AG08396 (cell line): Measurements from ENCODE around the gene LARP4B.

ENCODE experiments used
- DNase-seq: peaks from one replicate; pipeline ENCODE4 v3.0.0; 2012; ENCODE audit warnings: low spot score, mixed read lengths

The LARP4B gene

DNA sequence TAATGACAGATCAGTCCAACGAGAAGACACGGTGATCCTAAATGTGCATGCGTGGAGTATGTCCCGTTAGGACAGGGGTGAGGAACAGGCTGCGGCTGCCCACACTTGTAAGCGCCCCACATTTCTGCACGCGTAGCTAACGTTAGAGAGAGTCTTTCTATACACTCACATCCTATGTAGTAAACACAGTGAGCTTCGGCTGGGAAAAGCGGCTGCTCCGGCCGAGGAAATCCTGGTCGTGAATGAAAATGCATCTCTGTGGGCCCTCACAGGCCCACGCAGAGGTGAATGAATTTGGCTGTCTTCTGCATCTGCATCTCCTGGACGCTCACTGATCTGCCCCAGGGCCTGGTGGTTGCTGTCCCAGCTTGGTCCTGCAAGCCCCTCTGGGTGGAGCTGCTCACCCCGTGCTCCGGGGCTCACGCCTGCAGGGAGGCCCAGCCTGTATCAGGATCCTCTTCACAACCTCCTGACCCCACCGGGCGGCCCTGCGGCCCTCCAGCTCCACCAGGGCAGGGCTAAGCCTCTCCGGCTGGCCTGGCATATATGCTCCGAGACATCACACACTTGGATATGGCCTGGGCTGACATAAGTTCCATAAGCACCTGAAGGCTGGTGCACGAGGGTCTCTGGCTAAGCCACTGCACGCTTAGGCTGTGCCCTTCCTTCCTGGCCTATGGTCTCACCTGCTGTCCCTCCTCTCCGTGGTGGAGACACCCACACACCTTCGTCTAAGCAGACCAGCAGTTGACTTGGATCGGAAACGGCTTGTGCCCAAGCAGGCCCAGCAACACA is 124.1 kb downstream of the LARP4B start:
- DNase-seq, result no peak

- no peak for DNase-seq
Measured at GRCh38 chr10:806451-807162, 124.9 kb downstream of the LARP4B start.

DNA sequence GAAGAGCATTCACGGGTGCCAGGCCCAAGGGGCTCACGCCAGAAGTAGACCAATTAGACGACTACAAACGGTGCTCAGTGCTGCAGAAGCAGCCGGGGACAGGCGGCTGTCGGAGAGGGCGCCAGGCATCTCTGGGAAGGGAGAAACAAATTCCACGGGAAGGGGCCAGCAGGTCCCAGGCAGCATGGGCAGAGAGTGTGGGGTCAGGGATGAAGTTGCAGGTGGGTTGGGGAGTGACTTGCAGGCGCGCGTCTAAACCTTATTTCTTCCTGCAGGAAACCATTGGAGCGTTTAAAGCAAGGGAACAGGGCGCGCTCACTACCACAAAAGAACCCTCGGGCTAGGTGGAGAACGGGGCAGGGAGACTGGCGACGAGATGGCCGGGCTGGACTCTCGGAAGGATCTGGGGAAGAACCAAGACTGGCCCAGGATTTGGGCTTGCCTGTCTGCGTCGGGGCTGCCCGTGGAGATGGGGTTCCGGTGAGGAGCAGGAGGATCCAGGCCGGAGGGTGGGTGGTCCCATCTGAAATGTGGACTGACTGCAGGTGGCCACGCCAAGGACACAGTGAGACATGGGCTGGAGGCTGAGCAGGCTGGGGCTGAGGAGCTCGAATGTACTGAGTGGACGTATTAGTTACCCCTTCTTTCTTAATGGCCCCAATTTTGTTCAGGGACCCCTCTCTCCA is 125.7 kb downstream of the LARP4B start:
- DNase-seq, result no peak

GRCh38 chr10:804787-805619 is 126.5 kb downstream of the LARP4B start:
- no peak for DNase-seq

DNA sequence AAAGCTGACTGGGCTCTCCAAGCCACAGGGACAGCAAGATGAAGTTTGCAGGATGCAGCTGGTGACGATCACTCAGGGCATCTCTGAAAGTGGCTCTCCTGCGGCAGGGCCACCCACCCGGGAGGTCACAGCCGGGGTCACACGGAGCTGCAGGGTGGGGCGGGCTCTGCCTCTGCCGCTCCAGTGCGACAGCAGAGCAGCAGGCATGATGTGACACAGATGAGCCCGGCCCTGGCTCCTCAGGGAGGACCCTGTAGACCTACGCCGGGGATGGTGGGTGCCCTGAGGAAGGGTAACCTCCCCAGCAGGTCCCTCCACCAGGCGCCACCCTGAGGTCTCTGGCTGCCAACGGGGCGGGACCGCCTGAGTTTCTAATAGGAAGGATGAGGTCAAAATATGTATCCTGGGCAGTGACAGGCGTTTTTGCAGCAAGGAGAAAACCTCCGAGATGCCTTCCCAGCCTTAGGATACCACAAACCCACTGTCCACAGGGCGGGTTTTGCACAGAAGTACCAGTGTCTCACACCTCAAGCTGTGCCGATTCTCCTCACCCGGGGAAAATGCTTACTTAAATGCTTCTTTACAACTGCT is 127.2 kb downstream of the LARP4B start:
- DNase-seq, result no peak

GRCh38 chr10:803041-803741 is 128.3 kb downstream of the LARP4B start:
- no peak for DNase-seq

DNA sequence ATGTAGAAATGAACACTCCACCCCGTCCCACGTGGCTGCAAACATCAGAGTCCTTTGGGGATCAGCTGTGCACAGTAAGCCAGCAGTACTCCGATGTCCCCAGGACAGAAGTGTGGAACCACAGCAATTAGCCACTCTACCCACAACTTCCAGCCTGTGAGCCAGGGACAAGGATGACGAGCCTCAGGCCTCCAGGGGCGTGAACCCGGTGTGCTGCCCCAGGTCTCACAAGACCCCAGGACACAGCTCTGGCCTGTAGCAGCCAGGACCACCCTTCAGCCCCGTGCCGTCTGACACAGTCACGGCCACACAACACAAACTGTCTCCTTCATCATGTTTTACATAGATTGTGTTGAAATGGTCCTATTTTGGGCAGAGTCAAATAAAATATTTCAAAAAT is 129.0 kb downstream of the LARP4B start:
- no peak for DNase-seq

- no peak for DNase-seq
Measured at GRCh38 chr10:797179-797578, 134.3 kb downstream of the LARP4B start.

GRCh38 chr10:796233-796632 is 135.3 kb downstream of the LARP4B start:
- no peak for DNase-seq

DNA sequence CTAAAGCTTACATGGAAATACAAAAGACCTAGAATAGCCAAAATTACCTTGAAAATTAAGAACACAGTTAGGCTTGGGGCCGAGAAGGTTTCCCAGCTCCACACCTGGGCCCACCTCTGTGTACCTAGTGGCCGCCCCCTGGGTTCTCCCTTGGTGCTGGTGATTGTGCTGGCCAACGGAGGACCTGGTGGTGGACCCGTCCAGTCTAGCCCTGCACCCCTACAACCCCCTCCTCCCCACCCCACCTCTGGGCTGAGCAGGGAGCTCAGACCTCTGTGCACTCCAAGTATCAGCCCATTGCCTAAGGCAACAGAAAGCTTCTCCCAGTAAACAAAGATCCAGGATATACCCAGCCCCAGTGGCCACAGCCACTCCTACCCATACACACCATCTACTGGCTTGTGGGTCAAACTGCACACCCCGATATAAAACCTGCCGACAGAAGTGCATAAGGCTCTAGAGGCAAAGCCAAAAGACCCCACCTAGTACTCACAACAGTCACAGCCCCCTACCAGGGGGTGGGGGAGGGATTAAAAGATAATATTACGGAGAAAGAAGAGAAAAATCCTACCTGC is 137.0 kb downstream of the LARP4B start:
- DNase-seq, result no peak

GRCh38 chr10:792792-793100 is 138.8 kb downstream of the LARP4B start:
- no peak for DNase-seq

GRCh38 chr10:792083-792791 is 139.3 kb downstream of the LARP4B start:
- DNase-seq, result no peak

DNA sequence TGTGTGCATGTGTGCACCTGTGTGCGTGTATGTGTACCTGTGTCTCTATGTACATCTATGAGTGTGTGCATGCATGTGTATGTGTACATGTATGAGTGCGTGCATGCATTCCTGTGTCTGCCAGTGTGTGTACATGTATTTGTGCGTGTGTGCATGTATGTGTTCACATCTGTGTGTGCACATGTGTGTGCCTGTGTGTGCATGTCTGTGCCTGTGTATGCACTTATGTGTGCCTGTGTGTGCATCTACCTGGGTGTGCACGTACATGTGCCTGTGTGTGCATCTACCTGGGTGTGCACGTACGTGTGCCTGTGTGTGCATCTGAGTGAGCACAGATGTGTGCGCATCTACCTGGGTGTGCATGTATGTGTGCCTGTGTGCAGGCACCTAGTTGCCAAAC is 139.9 kb downstream of the LARP4B start:
- no peak for DNase-seq

GRCh38 chr10:790821-791551 is 140.5 kb downstream of the LARP4B start:
- no peak for DNase-seq

DNA sequence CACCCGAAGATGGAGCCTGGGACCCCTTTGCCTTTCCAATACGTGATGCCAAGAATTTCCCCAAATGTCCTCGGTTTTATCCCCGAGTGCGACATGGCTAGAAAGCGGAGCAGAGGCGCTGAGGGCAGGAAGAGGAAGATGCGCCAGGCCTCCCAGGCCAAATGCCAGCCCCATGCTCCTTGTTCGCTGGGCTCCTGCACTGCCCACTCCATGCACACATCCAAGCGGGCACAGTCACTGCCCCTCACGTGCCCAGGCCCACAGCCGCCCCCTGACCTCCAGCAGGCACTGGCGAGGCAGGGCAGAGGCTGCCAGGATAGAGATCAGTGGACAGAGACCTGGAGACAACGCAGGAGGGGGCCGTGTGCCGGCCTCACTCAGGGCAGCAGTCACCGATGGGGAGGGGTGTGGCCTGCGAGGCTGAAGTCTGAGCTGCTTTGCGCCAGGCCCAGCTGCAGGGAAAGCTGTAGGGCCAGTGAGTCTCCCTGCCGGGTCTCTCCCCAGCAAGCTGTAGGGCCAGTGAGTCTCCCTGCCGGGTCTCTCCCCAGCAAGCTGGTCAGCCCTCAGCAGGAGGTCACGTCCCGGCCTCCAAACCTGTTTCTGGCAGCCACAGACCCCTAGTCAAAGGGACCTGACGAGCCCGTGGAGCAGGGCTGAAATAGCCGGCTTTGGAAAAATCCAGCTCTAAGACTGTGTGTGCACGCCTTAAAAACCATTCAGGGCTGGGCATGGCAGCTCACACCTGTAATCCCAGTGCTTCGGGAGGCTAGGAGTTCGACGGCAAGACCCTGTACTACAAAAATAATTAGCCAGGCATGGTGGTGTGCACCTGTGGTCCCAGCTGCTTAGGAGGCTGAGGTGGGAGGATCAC is 141.4 kb downstream of the LARP4B start:
- peak; percentile 21 for DNase-seq

DNA sequence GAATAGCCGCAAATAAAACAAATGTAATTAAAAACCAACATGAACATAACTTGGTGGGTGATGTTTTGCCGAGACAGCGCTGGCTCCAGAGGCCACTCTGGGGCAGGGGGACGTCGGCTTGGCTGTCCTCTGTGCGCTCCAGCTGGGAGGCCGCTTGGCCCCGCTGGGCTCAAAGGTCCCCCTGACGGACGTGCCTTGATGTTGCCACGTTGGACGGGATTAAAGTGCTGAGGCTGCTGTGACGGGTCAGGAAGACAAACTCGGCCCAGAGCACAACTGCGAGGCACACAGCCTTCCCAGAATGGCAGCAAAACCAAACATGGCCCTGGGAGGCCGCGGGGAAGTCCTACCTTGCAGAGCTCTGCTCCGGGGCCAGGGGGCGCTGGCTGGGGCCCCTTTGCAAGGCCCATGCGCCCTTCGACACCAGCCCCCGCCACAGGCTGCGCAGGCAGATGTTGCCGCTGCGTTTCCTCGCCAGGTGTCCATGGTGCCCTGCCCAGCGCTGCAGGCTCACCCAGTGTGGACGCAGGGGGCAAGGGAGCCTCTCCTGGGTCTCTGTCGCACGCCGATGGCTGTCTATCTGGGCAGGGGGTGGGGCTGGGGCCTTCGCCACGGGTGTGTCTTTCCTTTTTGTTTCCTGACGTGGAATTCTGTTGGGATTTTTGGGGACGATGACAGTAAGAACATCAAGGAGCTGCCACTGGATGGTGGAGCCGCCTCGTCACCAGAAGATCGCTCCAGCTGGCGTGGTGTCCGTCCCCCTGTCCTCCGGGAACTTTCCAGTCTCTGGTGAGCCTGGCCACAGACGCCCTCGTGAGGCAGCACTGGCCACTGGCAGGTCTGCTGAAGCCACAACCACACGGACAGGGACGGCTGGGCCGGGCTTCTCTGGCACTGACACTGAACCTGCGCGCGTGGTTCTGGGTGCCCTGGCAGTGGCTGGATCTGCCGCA is 142.4 kb downstream of the LARP4B start:
- DNase-seq, result peak; percentile 94

- peak; percentile 3 for DNase-seq
Measured at GRCh38 chr10:787933-788651, 143.4 kb downstream of the LARP4B start.
